Tibial artery (tissue), 4 donors: ENCODE data around the gene CNIH2.
A peak's percentile ranks its signal among the peaks of the same experiment; 100 is the strongest.

Experiments
- DNase-seq, 2 donors: peaks; one replicate each; pipeline ENCODE4 v3.0.0-alpha.2; 2019
- H3K27ac ChIP-seq, 2 donors: fragments of 200-600 bp; sonication (generic) in 1 of 2; 1 replicate in 1 of 2; 2 replicates in 1 of 2; pipeline ENCODE4 v1.5.1; 2018 to 2019; ENCODE audit warnings: mild to moderate bottlenecking in 1 of 2
- H3K27me3 ChIP-seq, 2 donors: fragments of 200-600 bp; sonication (generic) in 1 of 2; one replicate each; pipeline versions ENCODE4 v1.5.1 to v1.6.0; 2016 to 2019
- H3K36me3 ChIP-seq, 3 donors: fragments of 200-600 bp; sonication (generic) in 2 of 3; one replicate each; pipeline ENCODE4 v1.5.1; 2016 to 2019; ENCODE audit warnings: mild to moderate bottlenecking in 2 of 3
- H3K4me1 ChIP-seq, 4 donors: fragments of 200-600 bp; sonication (generic) in 2 of 4; 1 replicate in 3 of 4; 2 replicates in 1 of 4; pipeline ENCODE4 v1.5.1; 2016 to 2019
- H3K4me3 ChIP-seq, 2 donors: fragments of 200-600 bp; sonication (generic) in 1 of 2; 1 replicate in 1 of 2; 2 replicates in 1 of 2; pipeline ENCODE4 v1.5.1; 2018 to 2019; ENCODE audit warnings: mild to moderate bottlenecking in 2 of 2
- H3K9me3 ChIP-seq, 3 donors: fragments of 200-600 bp; sonication (generic) in 1 of 3; one replicate each; pipeline ENCODE4 v1.5.1; 2016 to 2019
- intact Hi-C: fragments of 100-400 bp; cut with DNase I; formaldehyde crosslinking; loops from one replicate; pipeline ENCODE4 v1.15.0; 2023; ENCODE audit warnings: low total_unique reads
- TF ChIP-seq, protein P1 (sequence below), 2 experiments: fragments of 200-600 bp in 1 of 2; fragments of 450-650 bp in 1 of 2; IDR thresholded peaks; one replicate each; pipeline ENCODE4 v1.5.1; 2017 to 2019; ENCODE audit warnings: antibody characterized with exemption in 2 of 2, mild to moderate bottlenecking in 1 of 2, moderate library complexity in 1 of 2

CNIH2 gene

DNA sequence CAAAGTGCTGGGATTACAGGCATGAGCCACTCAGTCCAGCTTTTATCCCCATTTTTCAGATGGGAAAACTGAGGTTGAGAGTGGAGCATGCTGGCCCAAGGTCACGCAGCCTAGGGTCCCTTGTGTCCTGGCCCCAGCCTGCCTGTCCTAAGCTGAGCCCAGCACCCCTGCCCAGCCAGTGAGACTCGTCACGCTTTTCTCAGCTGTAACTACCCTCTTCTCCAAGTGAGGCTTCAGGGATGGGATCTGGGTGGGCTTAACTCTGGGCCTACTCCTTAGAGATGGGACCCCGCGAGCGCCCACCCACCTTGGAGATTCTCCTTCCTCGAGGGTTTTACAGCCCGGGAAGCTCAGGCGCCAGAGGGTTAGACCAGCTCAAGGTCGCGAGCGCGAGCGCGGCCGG is 13.3 kb downstream of the CNIH2 start:
- DNase-seq: no peak
- Histone ChIP-seq H3K9me3 (no peaks in the 10 kb centered on the region), H3K27ac (no peak overlapping the region), H3K4me1 (peaks cover 0 to 36% (median 29%) of the 10 kb centered on the region in 4 donors), H3K4me3 (peak overlapping the region in 1 of 2 donors; percentile 46), H3K36me3 (no peaks in the 10 kb centered on the region), H3K27me3 (peaks cover 0 to 45% of the 10 kb centered on the region in 2 donors)
- TF ChIP-seq, protein P1, sequence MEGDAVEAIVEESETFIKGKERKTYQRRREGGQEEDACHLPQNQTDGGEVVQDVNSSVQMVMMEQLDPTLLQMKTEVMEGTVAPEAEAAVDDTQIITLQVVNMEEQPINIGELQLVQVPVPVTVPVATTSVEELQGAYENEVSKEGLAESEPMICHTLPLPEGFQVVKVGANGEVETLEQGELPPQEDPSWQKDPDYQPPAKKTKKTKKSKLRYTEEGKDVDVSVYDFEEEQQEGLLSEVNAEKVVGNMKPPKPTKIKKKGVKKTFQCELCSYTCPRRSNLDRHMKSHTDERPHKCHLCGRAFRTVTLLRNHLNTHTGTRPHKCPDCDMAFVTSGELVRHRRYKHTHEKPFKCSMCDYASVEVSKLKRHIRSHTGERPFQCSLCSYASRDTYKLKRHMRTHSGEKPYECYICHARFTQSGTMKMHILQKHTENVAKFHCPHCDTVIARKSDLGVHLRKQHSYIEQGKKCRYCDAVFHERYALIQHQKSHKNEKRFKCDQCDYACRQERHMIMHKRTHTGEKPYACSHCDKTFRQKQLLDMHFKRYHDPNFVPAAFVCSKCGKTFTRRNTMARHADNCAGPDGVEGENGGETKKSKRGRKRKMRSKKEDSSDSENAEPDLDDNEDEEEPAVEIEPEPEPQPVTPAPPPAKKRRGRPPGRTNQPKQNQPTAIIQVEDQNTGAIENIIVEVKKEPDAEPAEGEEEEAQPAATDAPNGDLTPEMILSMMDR (IDR thresholded peaks at IDR 0.05): no peak
- intact Hi-C loops: no loop called here

DNA sequence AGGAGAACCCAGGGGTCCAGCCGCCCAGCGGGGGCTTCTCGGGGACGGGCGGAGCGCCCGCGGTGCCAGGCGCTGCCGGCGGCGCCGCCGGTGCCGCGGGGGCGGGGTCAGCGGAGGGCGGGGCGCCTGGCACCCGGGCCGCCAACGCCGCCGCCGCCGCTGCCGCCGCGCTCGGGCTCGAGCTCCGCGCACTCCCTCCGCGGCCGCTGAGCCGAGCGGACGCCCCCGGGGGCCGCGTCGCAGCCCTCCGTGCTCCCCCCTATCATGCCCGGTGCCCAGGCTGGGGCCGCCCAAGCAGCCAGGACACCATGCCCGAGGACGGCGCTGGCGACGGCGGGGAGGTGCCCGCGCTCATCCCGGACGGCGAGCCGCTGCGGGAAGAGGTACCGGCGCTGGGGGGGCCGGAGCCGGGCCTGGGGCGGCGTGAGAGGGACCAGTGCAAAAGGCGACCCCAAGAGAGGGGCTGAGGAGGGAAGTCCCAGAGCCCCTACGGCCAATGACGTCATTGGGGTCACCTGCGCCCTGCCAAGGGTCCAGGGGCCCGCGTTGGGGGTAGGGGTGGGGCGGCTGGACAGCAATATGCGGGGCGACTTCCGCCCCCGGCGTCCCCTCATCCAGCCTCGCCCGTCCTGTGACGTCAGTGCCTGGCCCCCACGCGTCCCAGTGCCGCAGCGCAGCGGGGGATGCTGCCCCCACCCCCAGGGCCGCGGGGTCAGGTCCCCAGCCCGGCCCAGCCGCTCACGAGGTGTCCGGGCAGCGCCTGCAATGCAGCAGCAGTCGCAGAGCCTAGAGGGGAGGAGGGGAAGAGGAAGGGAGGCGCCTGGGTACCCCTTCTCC is 13.9 kb downstream of the CNIH2 start, which contains the start of gene TMEM151A:
TSS of gene TMEM151A (plus strand) at position 189 of the 837 bp plus-strand sequence. CDS start at position 309, 120 bp downstream.
- H3K4me3 ChIP-seq: peak within 1 kb of the TSS; percentile 31 to 46
- no peaks in the 10 kb centered on the region for H3K9me3 ChIP-seq
- no peaks in the 10 kb centered on the region for H3K36me3 ChIP-seq
- peaks cover 0 to 50% of the 10 kb centered on the region in 2 donors for H3K27me3 ChIP-seq
- H3K4me1 ChIP-seq: peaks cover 0 to 36% (median 29%) of the 10 kb centered on the region in 4 donors
- DNase-seq: no peak
- H3K27ac ChIP-seq: no peak within 1 kb of the TSS
- intact Hi-C loops: no loop called here
- TF ChIP-seq, protein P1 (IDR thresholded peaks at IDR 0.05): no peak

DNA sequence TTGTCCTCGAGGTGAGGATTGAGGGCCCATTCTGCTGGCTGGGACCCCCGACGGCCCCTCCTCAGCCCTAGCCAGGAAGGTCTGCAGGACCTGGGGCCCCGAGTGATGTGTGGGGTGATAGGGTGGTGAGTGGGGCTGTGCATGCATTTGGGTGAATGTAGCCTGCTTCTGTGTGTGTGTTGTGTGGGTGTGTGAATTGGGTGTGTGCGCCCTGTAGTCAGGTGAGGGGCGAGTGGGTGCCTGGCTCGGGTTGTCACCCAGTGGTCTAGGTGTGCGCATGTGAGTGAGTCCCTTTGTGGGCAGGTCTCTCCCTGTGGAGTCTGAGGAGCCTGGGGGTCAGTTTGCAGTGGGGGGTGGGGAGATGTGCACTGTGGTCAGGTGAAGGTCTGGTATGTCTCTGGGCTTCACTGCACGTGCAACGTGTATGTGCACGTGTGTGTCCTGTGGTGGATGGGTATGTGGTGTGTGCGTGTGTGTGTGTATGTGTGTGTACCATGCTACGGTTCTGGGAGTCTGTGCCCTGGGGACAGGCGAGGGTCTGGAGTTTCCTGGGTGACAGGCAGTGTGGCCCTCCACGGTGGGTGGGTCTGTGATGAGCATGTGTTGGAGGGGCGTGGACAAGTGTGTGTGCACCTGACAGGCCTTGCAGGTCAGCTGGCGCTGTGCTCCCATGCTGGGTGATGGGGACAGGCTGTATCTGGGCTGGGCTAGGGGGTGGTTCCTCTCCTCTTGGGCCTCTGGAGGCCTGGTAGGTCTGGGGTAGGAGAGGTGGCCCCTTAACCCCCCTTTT is 14.8 kb downstream of the CNIH2 start:
- intact Hi-C loops: no loop called here

DNA sequence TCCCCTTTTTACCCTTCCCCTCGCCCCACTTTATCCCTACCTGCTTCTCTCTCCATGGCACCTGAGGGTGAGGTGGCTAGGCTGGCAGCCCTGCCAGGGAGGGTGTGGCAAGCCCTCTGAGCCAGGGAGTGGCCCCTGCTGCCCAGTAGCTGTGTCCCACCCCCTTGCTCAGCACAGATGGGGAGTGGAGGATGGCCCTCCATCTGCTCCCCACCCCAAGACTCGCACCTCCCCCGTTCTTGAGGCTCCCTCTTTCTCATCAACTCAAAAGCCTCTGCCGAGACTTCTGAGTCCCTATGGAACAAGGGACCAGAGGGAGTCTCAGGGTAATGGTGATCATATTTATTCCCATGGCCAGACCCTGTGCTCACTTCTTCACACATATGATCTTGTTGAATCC is 15.4 kb downstream of the CNIH2 start:
- peaks cover 0 to 57% of the 10 kb centered on the region in 2 donors for H3K27me3 ChIP-seq
- H3K27ac ChIP-seq: no peak overlapping the region
- TF ChIP-seq, protein P1 (IDR thresholded peaks at IDR 0.05): no peak
- H3K9me3 ChIP-seq: no peaks in the 10 kb centered on the region
- H3K4me3 ChIP-seq: no peak overlapping the region
- no peak for DNase-seq
- H3K36me3 ChIP-seq: no peaks in the 10 kb centered on the region
- intact Hi-C loops: no loop called here
- peaks cover 0 to 23% (median 17%) of the 10 kb centered on the region in 4 donors for H3K4me1 ChIP-seq

More for the DNA sequence above, 14.8 kb downstream of the CNIH2 start:
- no peaks in the 10 kb centered on the region for H3K36me3 ChIP-seq
- no peak overlapping the region for H3K27ac ChIP-seq
- TF ChIP-seq, protein P1 (IDR thresholded peaks at IDR 0.05): no peak
- H3K4me3 ChIP-seq: no peak overlapping the region
- H3K27me3 ChIP-seq: peaks cover 0 to 57% of the 10 kb centered on the region in 2 donors
- H3K9me3 ChIP-seq: no peaks in the 10 kb centered on the region
- no peak for DNase-seq
- peaks cover 0 to 30% (median 23%) of the 10 kb centered on the region in 4 donors for H3K4me1 ChIP-seq

DNA sequence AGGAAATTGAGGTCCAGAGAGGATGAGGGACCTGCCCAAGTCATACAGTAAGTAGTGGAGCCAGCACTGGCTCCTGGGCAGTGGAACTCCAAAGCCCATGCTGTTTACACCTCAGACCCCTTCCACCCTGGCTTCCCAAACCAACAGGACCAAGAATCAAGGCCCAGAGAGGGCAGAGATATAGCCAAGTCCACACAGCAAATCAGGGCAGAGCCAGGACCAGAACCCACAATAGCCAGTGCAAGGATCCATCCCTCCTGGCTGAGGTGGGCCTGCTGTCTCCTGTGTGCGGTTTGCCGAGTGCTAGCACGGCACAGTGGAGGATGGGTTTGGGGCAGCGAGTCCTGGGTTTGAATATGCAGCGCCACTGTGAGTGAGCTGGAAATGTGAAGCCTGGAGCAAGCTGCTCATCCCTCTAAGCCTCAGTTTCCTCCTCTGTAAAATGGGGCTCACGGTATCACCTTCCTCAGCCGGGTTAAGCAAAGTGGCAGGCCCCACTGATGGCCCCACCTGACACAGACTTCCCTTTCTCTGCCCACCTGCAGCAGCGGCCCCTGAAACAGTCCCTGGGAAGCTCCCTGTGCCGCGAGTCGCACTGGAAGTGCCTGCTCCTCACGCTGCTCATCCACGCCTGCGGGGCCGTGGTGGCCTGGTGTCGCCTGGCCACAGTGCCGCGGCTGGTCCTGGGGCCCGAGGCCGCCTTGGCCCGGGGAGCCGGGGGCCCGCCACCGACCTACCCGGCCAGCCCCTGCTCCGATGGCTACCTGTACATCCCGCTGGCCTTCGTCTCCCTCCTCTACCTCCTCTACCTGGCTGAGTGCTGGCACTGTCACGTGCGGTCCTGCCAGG is 16.0 kb downstream of the CNIH2 start:
- H3K36me3 ChIP-seq: no peaks in the 10 kb centered on the region
- no peaks in the 10 kb centered on the region for H3K9me3 ChIP-seq
- H3K27ac ChIP-seq: no peak overlapping the region
- H3K27me3 ChIP-seq: peaks cover 0 to 57% of the 10 kb centered on the region in 2 donors
- intact Hi-C loops: no loop called here
- H3K4me3 ChIP-seq: no peak overlapping the region
- TF ChIP-seq, protein P1 (IDR thresholded peaks at IDR 0.05): no peak
- peaks cover 0 to 22% (median 15%) of the 10 kb centered on the region in 4 donors for H3K4me1 ChIP-seq
- no peak for DNase-seq
